ENCODE results near the gene DLG5. TPM values are rescaled to one million over a fixed set of nuclear protein-coding genes. Genes with fewer than 3 reads are reported as not detected.
A peak's percentile ranks its signal among the peaks of the same experiment; 100 is the strongest.

Gene DLG5
- total and polyA plus RNA-seq, 10 of the 15 experiments (the other 5 are each of a cell fraction or from before 2014, with no cell fraction given) = 0.18 to 6.6 (median 2.7) TPM

GRCh38 chr10:77873536-77874380 is 52.8 kb downstream of the DLG5 start (continued):
- TF ChIP-seq ZNF687 (IDR thresholded peaks at IDR 0.05) = peak; percentile 98
- no peak for TF ChIP-seq NFYA (IDR thresholded peaks at IDR 0.05; ENCODE audit: borderline replicate concordance, low read depth, low read length)
- no peak for TF ChIP-seq ZNF274 (IDR thresholded peaks at IDR 0.05; ENCODE audit: insufficient read depth, insufficient read length)
- TF ChIP-seq HCFC1 (IDR thresholded peaks at IDR 0.05; ENCODE audit: low read length) = no peak
- 0 out of 2 replicates have a peak, but pooled peaks have one; percentile 44 for TF ChIP-seq NBN (IDR thresholded peaks at IDR 0.05)
- peak; percentile 26; the same call in 1 of the 2 replicates for TF ChIP-seq CREM (IDR thresholded peaks at IDR 0.05; ENCODE audit: low read depth)
- no peak for TF ChIP-seq ZNF207 (IDR thresholded peaks at IDR 0.05; ENCODE audit: borderline replicate concordance)
- no peak for TF ChIP-seq PRDM15 (CRISPR knock-in tag; IDR thresholded peaks at IDR 0.05)
- TF ChIP-seq YY1 (IDR thresholded peaks at IDR 0.05; ENCODE audit: low read depth, low read length) = no peak
- TF ChIP-seq RUNX3 (IDR thresholded peaks at IDR 0.05; ENCODE audit: low read length) = peak; percentile 76
- TF ChIP-seq CHD2 (IDR thresholded peaks at IDR 0.05; ENCODE audit: borderline replicate concordance, low read depth, low read length) = no peak
- TF ChIP-seq NR2C2 (IDR thresholded peaks at IDR 0.05; ENCODE audit: borderline replicate concordance, control insufficient read depth, insufficient read length, low read depth) = no peak
- TF ChIP-seq SREBF1 (IDR thresholded peaks at IDR 0.05; ENCODE audit: low read length) = no peak
- TF ChIP-seq USF1 (IDR thresholded peaks at IDR 0.05; ENCODE audit: borderline replicate concordance, extremely low read length, insufficient read depth, low read depth, low read length) = peak; percentile 66
- peak; percentile 94 for TF ChIP-seq MEF2B (IDR thresholded peaks at IDR 0.05; ENCODE audit: partially characterized antibody, poor library complexity, severe bottlenecking)
- TF ChIP-seq ELK1 (IDR thresholded peaks at IDR 0.05; ENCODE audit: low read depth, low read length) = no peak
- 0 out of 2 replicates have a peak, but pooled peaks have one; percentile 36 for TF ChIP-seq BCL11A (IDR thresholded peaks at IDR 0.05; ENCODE audit: low read depth, low read length)
- TF ChIP-seq EGR1 (IDR thresholded peaks at IDR 0.05; ENCODE audit: borderline replicate concordance in 1 of 2, low read depth in 2 of 2, low read length in 2 of 2) = peak in 1 of 2 experiments; percentile 40; a peak in 1 of 3 replicates
- peak; percentile 76 for TF ChIP-seq GABPA (IDR thresholded peaks at IDR 0.05; ENCODE audit: low read depth)
- no peak for TF ChIP-seq SP1 (IDR thresholded peaks at IDR 0.05; ENCODE audit: low read depth, low read length)
